Esophagus squamous epithelium (tissue), 5 donors: ENCODE measurements around the gene CACNA1H. TPM values are rescaled to one million over a fixed set of nuclear protein-coding genes. Genes with fewer than 3 reads are reported as not detected.
"Not testable (repeated sequence)": the region's sequence is repeated elsewhere in the genome, so short reads cannot be mapped to it uniquely, and the experiment has no call there.

Experiments
- DNase-seq: peaks from one replicate; lab custom pipeline; 2025; lab: John Stamatoyannopoulos, UW
- H3K27ac ChIP-seq, 4 donors: fragments of 200-600 bp; sonication (generic); one replicate each; pipeline ENCODE4 v1.5.1; 2016 to 2019; ENCODE audit warnings: mild to moderate bottlenecking in 1 of 4
- H3K27me3 ChIP-seq, 4 donors: fragments of 200-600 bp; sonication (generic); 1 replicate in 3 of 4; 2 replicates in 1 of 4; pipeline versions ENCODE4 v1.5.1 to v1.6.0; 2017 to 2021; ENCODE audit warnings: antibody characterized with exemption in 1 of 4
- H3K36me3 ChIP-seq, 3 donors: fragments of 200-600 bp; sonication (generic); one replicate each; pipeline ENCODE4 v1.5.1; 2016 to 2019
- H3K4me1 ChIP-seq, 3 donors: fragments of 200-600 bp; sonication (generic); one replicate each; pipeline ENCODE4 v1.5.1; 2017 to 2019
- H3K4me3 ChIP-seq, 4 donors: fragments of 200-600 bp; sonication (generic); 1 replicate in 3 of 4; 2 replicates in 1 of 4; pipeline ENCODE4 v1.5.1; 2016 to 2019; ENCODE audit warnings: mild to moderate bottlenecking in 2 of 4, moderate library complexity in 1 of 4
- H3K9me3 ChIP-seq, 3 donors: fragments of 200-600 bp; sonication (generic); one replicate each; pipeline ENCODE4 v1.5.1; 2016 to 2019
- POLR2A ChIP-seq, 4 donors: fragments of 450-650 bp; IDR thresholded peaks; one replicate each; pipeline ENCODE4 v1.6.1; 2017; ENCODE audit warnings: antibody characterized with exemption in 4 of 4, mild to moderate bottlenecking in 4 of 4, moderate library complexity in 3 of 4
- WGBS, 2 donors: methylation state at CpG; one replicate each; pipeline ENCODE4 v1.1.5; 2018; 5-methylcytosine and 5-hydroxymethylcytosine counted together
- intact Hi-C: fragments of 100-400 bp; cut with DNase I; formaldehyde crosslinking; loops from one replicate; pipeline ENCODE4 v1.15.0; 2022
- total RNA-seq, 4 donors: library from RNA; depleted of rRNA; stranded (reverse); fragments of >200 nt; gene quantifications; one replicate each; pipeline ENCODE4 v1.1.0, GENCODE V29; 2016
- TF ChIP-seq, protein P1 (sequence below), 6 experiments: fragments of 450-650 bp in 4 of 6; fragments of 200-600 bp in 2 of 6; sonication (generic) in 2 of 6; IDR thresholded peaks; one replicate each; pipeline ENCODE4 v1.5.1; 2016 to 2019; ENCODE audit warnings: antibody characterized with exemption in 6 of 6, mild to moderate bottlenecking in 4 of 6, moderate library complexity in 4 of 6
- donor health status: DM: yes; HTN: yes; CAD: no.

Gene CACNA1H
- total RNA-seq, 4 donors from 2014 or later, result 1.7 to 14.7 (median 5.6) TPM

DNA sequence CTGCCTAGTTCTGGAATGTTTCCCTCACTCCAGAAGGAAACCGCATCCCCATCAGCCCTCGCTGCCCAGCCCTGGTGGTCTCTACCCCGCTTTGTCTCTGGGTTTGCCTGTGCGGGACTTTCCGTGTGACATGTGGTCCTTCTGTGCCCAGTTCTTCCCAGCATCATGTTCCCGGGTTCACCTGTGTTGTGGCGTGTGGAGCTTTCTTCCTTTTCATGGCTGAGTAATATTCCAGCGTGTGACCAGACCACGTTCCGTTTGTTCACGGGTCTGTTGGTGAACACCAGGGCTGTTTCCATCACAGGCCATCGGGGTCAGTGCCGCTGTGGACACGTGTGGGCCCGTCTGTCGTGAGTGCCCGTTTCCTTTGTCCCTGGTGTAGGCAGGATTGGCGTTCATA lies 32.1 kb downstream of the CACNA1H start:
- Histone ChIP-seq H3K4me1 (peaks cover 3 to 43% (median 34%) of the 10 kb centered on the region in 3 donors), H3K27me3 (peaks cover 0 to 46% (median 0%) of the 10 kb centered on the region in 4 donors), H3K4me3 (no peak overlapping the region), H3K27ac (peak overlapping the region in 1 of 4 donors; percentile 83), H3K9me3 (no peaks in the 10 kb centered on the region), H3K36me3 (no peaks in the 10 kb centered on the region)
- DNase-seq, result no peak
- WGBS, 2 donors, result 91 to 94% methylated on average over 11 to 16 of the region's 18 CpGs
- intact Hi-C loops, result no loop called here
- TF ChIP-seq POLR2A (IDR thresholded peaks at IDR 0.05), result no peak
- TF ChIP-seq, protein P1, sequence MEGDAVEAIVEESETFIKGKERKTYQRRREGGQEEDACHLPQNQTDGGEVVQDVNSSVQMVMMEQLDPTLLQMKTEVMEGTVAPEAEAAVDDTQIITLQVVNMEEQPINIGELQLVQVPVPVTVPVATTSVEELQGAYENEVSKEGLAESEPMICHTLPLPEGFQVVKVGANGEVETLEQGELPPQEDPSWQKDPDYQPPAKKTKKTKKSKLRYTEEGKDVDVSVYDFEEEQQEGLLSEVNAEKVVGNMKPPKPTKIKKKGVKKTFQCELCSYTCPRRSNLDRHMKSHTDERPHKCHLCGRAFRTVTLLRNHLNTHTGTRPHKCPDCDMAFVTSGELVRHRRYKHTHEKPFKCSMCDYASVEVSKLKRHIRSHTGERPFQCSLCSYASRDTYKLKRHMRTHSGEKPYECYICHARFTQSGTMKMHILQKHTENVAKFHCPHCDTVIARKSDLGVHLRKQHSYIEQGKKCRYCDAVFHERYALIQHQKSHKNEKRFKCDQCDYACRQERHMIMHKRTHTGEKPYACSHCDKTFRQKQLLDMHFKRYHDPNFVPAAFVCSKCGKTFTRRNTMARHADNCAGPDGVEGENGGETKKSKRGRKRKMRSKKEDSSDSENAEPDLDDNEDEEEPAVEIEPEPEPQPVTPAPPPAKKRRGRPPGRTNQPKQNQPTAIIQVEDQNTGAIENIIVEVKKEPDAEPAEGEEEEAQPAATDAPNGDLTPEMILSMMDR (IDR thresholded peaks at IDR 0.05), result no peak

- intact Hi-C loops, H3K36me3 ChIP-seq, DNase-seq, H3K4me3 ChIP-seq, H3K9me3 ChIP-seq: not testable (repeated sequence)
- peak overlapping the region in 1 of 4 donors; percentile 83 for H3K27ac ChIP-seq
- peaks cover 0 to 39% (median 0%) of the 10 kb centered on the region in 4 donors for H3K27me3 ChIP-seq
- WGBS, 2 donors, result 98% methylated on average over 8 of the region's 86 CpGs; no CpG with 5 or more reads in 1 of the 2 donors
- peaks cover 3 to 36% (median 28%) of the 10 kb centered on the region in 3 donors for H3K4me1 ChIP-seq
Observed at GRCh38 chr16:1185460-1186207, 32.7 kb downstream of the CACNA1H start.

DNA sequence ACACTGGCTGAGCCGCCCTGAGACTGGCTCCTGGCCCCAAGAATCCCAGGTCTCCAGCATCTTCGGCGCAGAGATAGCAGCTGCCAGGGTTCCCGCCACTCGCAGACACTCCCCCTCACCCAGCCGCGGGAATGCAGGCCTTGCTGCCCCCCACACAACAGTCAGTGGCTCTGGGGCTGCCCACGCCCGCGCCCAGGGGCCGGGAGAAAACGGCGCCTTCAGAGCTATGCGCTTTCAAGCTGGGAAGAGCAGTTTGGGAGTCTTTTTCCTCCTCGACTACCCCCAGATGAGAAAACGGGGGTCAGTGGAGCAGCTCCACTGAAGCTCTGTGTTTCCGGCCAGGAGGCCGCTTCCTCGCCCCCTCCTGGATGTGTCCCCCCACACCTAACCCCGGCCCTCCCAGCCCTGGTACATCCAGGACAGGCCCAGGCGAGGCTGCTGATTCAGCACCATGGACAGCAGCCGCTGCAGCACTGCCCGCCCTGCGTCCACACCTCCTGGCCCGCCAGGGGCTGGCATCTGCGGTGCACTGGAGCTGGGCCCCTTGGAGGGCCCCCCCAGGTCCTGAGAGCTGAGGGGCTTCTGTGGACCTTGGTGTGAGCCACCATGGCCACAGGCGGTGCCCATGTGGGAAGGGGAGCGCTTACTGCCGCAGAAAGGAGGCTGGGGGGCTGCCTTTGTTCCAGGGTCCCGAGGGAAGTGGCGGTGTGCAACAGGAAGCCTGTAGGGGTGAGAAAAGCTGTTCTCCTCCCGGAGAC lies 35.7 kb downstream of the CACNA1H start:
- no peak for TF ChIP-seq POLR2A (IDR thresholded peaks at IDR 0.05)
- TF ChIP-seq, protein P1 (IDR thresholded peaks at IDR 0.05), result no peak
- peaks cover 0 to 22% (median 7%) of the 10 kb centered on the region in 3 donors for H3K4me1 ChIP-seq
- DNase-seq, result no peak
- H3K4me3 ChIP-seq, result no peak overlapping the region
- H3K9me3 ChIP-seq, result no peaks in the 10 kb centered on the region
- intact Hi-C loops, result no loop called here
- H3K27me3 ChIP-seq, result peaks cover 0 to 10% (median 0%) of the 10 kb centered on the region in 4 donors
- WGBS, 2 donors, result 25 to 52% methylated on average over 2 to 3 of the region's 32 CpGs
- H3K36me3 ChIP-seq, result no peaks in the 10 kb centered on the region
- no peak overlapping the region for H3K27ac ChIP-seq

DNA sequence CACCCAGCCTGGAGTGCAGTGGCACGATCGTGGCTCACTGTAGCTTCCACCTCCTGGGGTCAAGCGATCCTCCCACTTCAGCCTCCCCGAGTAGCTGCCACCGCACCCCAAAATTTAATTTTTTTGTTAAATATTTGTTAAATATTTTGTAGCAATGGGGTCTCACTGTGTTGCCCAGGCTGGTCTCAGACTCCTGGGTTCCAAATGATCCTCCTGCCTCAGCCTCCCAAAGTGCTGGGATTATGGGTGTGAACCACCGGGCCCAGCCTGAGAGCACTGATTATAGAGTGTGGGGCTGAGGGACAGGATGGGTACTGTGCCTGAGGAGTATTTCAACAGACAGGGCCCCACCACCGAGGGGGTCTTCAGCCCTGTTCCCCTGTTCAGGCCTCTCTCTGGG lies 36.5 kb downstream of the CACNA1H start:
- intact Hi-C loops, result no loop called here

DNA sequence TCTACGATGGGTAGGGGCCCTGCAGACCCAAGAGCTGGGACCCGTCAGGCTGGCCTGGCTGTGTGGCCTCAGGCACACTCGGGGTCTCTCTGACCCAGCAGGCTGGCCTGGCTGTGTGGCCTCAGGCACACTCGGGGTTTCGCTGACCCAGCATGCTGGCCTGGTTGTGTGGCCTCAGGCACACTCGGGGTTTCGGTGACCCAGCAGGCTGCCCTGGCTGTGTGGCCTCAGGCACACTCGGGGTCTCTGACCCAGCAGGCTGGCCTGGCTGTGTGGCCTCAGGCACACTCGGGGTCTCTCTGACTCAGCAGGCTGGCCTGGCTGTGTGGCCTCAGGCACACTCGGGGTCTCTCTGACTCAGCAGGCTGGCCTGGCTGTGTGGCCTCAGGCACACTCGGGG lies 37.9 kb downstream of the CACNA1H start:
- intact Hi-C loops, DNase-seq, H3K4me3 ChIP-seq, H3K9me3 ChIP-seq, H3K27ac ChIP-seq, H3K36me3 ChIP-seq: not testable (repeated sequence)
- Histone ChIP-seq H3K27me3 (peaks cover 0 to 19% (median 0%) of the 10 kb centered on the region in 4 donors), H3K4me1 (peaks cover 0 to 28% (median 6%) of the 10 kb centered on the region in 3 donors)
- 60% methylated on average over 1 of the region's 11 CpGs; no CpG with 5 or more reads in 1 of the 2 donors for WGBS, 2 donors

More for the DNA sequence above, 36.5 kb downstream of the CACNA1H start:
- H3K36me3 ChIP-seq, result no peaks in the 10 kb centered on the region
- no peak overlapping the region for H3K27ac ChIP-seq
- peaks cover 0 to 10% (median 0%) of the 10 kb centered on the region in 4 donors for H3K27me3 ChIP-seq
- no peak for TF ChIP-seq POLR2A (IDR thresholded peaks at IDR 0.05)
- TF ChIP-seq, protein P1 (IDR thresholded peaks at IDR 0.05), result no peak
- DNase-seq, result no peak
- H3K4me1 ChIP-seq, result peaks cover 0 to 24% (median 6%) of the 10 kb centered on the region in 3 donors
- H3K9me3 ChIP-seq, result no peaks in the 10 kb centered on the region
- no peak overlapping the region for H3K4me3 ChIP-seq
- WGBS, 2 donors, result 56% methylated on average over 5 of the region's 7 CpGs; no CpG with 5 or more reads in 1 of the 2 donors
